CD4-positive, CD25-positive, alpha-beta regulatory T cell (primary cell): ENCODE results near the gene CEBPA. TPM values are rescaled to one million over a fixed set of nuclear protein-coding genes. Genes with fewer than 3 reads are reported as not detected.
"Not testable (repeated sequence)": the region's sequence is repeated elsewhere in the genome, so short reads cannot be mapped to it uniquely, and the experiment has no call there.

Source experiments
- ATAC-seq, 2 donors: fragments of 150-1000 bp; cut with Tn5 transposase; one replicate each; pipeline ENCODE4 v1.10.0; 2021; ENCODE audit warnings: low read depth in 2 of 2, moderate number of reproducible peaks in 2 of 2, moderate library complexity in 1 of 2
- DNase-seq, 3 donors: peaks; one replicate each; pipeline versions ENCODE4 v3.0.0 to v3.0.0-alpha.2; 2012 to 2022; ENCODE audit warnings: mixed read lengths in 1 of 3
- H3K27ac ChIP-seq: one replicate; pipeline ENCODE4 v1.7.0; 2013; ENCODE audit warnings: mild to moderate bottlenecking, low read length; ENCODE audit not compliant: insufficient read depth, poor library complexity, severe bottlenecking
- H3K27me3 ChIP-seq: one replicate; pipeline ENCODE4 v1.7.0; 2013; ENCODE audit warnings: low read length; ENCODE audit not compliant: control insufficient read depth, insufficient read depth
- H3K36me3 ChIP-seq: one replicate; pipeline ENCODE4 v1.7.0; 2013; ENCODE audit warnings: mild to moderate bottlenecking, low read length, moderate library complexity; ENCODE audit not compliant: control insufficient read depth, insufficient read depth
- H3K4me1 ChIP-seq: 2 replicates; pipeline ENCODE4 v1.7.0; 2013; ENCODE audit warnings: mild to moderate bottlenecking, low read length; ENCODE audit not compliant: insufficient read depth, control insufficient read depth, poor library complexity, severe bottlenecking
- H3K4me3 ChIP-seq: one replicate; pipeline ENCODE4 v1.7.0; 2013; ENCODE audit warnings: low read depth, mild to moderate bottlenecking, low read length, moderate library complexity
- H3K9me3 ChIP-seq, 2 experiments: 1 replicate in 1 of 2; 2 replicates in 1 of 2; pipeline ENCODE4 v1.7.0; 2013; ENCODE audit warnings: low read length in 2 of 2, mild to moderate bottlenecking in 1 of 2, moderate library complexity in 1 of 2; ENCODE audit not compliant: control insufficient read depth in 2 of 2
- H3K27ac Mint-ChIP-seq, 3 donors: one replicate each; pipeline ENCODE4 v1.8.0; 2020 to 2022; ENCODE audit warnings: mild to moderate bottlenecking in 3 of 3, mixed read lengths in 3 of 3, moderate library complexity in 2 of 3
- H3K27me3 Mint-ChIP-seq: one replicate; pipeline ENCODE4 v1.8.0; 2022; ENCODE audit warnings: mild to moderate bottlenecking, mixed read lengths
- H3K36me3 Mint-ChIP-seq: one replicate; pipeline ENCODE4 v1.8.0; 2020; ENCODE audit warnings: mixed read lengths
- H3K4me1 Mint-ChIP-seq, 4 donors: one replicate each; pipeline ENCODE4 v1.8.0; 2020 to 2022; ENCODE audit warnings: mixed read lengths in 4 of 4, mild to moderate bottlenecking in 1 of 4
- H3K4me3 Mint-ChIP-seq, 4 donors: one replicate each; pipeline ENCODE4 v1.8.0; 2020 to 2022; ENCODE audit warnings: mild to moderate bottlenecking in 4 of 4, mixed read lengths in 4 of 4, moderate library complexity in 3 of 4
- H3K9me3 Mint-ChIP-seq, 7 donors: one replicate each; pipeline ENCODE4 v1.8.0; 2020 to 2022; ENCODE audit warnings: mixed read lengths in 7 of 7, mild to moderate bottlenecking in 3 of 7, moderate library complexity in 2 of 7
- polyA plus RNA-seq, 4 donors: library from polyadenylated mRNA; unstranded; fragments of 300-500 nt; fragmentation: Illumina TruSeq; gene quantifications; one replicate each; pipeline ENCODE4 v1.2.3, GENCODE V29; 2021
- total RNA-seq: library from RNA; stranded (reverse); gene quantifications from one replicate; pipeline ENCODE4 v1.2.3, GENCODE V29; 2022

The CEBPA gene
- total and polyA plus RNA-seq, 5 donors from 2014 or later = 0.72 to 3.8 (median 1.8) TPM

DNA sequence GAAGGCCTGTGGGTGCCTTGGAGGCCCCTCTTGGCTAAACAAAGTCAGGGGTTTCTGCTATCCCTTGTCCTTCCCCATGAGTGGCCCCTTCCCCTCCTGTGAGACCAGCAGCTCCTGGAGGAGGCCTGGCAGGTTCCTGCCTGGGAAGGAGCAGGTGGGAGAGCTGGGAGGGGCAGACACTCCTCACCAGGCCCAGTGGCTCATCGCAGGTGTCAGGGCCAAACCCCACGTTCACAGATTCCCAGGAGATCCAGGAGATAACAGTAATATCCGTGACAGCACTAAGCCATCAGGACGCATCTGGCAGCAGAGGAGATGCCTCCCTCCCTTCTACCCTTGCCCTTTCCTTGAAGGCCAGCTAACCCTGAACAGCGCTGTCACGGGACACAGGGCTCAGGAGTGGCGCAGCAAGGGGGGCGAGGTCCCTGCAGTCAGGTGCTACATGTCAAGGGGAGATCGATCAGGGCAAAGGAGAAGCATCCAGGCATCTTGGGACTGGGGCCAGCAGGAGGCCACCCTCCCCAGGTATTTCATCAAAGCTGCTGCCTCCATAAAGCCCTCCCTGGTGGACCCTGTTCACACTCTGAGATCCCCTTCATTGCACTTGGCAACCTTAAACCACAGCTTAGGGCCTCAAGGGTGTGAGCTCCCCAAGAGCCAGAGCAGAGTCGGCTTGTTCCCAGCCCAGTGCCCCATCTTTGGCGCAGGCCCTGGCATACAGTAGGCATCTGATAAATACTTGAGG, 4.8 kb downstream of the CEBPA start:
- H3K4me3 Mint-ChIP-seq = no peak overlapping the region
- ATAC-seq (no peak), DNase-seq (no peak)
- Histone ChIP-seq H3K9me3 (no peaks in the 10 kb centered on the region), H3K4me3 (no peak overlapping the region), H3K27ac (no peak overlapping the region), H3K36me3 (no peaks in the 10 kb centered on the region), H3K27me3 (no peaks in the 10 kb centered on the region), H3K4me1 (peaks cover 10% of the 10 kb centered on the region)
- no peak overlapping the region for H3K27ac Mint-ChIP-seq
- peaks cover 24% of the 10 kb centered on the region for H3K27me3 Mint-ChIP-seq
- peaks cover 0 to 11% (median under 1%) of the 10 kb centered on the region in 4 donors for H3K4me1 Mint-ChIP-seq
- no peaks in the 10 kb centered on the region for H3K36me3 Mint-ChIP-seq
- no peaks in the 10 kb centered on the region for H3K9me3 Mint-ChIP-seq

DNA sequence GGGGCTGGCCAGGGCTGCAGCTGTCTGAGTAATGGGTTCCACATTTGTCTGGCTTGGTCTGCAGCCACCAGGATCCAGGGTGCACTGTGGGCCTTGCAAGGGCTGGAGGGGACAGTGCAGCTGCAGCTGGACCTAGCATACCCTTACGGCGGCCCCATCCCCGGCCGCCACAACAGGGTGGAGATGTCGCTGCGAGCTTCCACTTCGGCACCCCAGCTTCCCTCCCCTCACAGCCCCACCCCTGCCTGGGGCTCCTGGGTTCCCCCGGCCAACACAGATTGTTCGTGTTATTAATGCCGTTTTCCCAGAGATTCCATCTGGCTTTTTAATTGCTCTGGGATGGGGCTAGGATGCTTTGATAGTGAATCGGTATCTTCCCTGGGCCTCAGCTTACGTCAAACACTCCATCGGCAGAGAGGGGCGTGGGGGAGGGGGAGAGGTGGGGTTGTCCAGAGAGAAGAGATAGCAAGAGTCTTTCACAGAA, 5.8 kb downstream of the CEBPA start:
- Histone ChIP-seq H3K36me3 (no peaks in the 10 kb centered on the region), H3K9me3 (no peaks in the 10 kb centered on the region), H3K27ac (no peak overlapping the region), H3K27me3 (no peaks in the 10 kb centered on the region), H3K4me1 (peaks cover 7% of the 10 kb centered on the region), H3K4me3 (no peak overlapping the region)
- Mint-ChIP-seq H3K36me3 (no peaks in the 10 kb centered on the region), H3K9me3 (no peaks in the 10 kb centered on the region), H3K4me1 (peaks cover 0 to 11% (median under 1%) of the 10 kb centered on the region in 4 donors), H3K27ac (no peak overlapping the region), H3K27me3 (peaks cover 24% of the 10 kb centered on the region), H3K4me3 (peak overlapping the region in 1 of 4 donors; percentile 63)
- DNase-seq (no peak), ATAC-seq (no peak)

- ATAC-seq (no peak), DNase-seq (no peak)
- H3K36me3 Mint-ChIP-seq = no peaks in the 10 kb centered on the region
- H3K4me3 Mint-ChIP-seq = peak overlapping the region in 1 of 4 donors; percentile 63
- peaks cover 0 to 10% (median under 1%) of the 10 kb centered on the region in 4 donors for H3K4me1 Mint-ChIP-seq
- H3K27me3 Mint-ChIP-seq = peaks cover 18% of the 10 kb centered on the region
- Histone ChIP-seq H3K9me3 (no peaks in the 10 kb centered on the region), H3K27me3 (no peaks in the 10 kb centered on the region), H3K27ac (no peak overlapping the region), H3K4me1 (peaks cover 3% of the 10 kb centered on the region), H3K4me3 (no peak overlapping the region), H3K36me3 (no peaks in the 10 kb centered on the region)
- H3K27ac Mint-ChIP-seq = no peak overlapping the region
- H3K9me3 Mint-ChIP-seq = no peaks in the 10 kb centered on the region
Measured at GRCh38 chr19:33295621-33296487, 6.5 kb downstream of the CEBPA start.

- not testable (repeated sequence) for H3K9me3 ChIP-seq, DNase-seq, H3K4me3 ChIP-seq, H3K4me1 Mint-ChIP-seq, H3K4me3 Mint-ChIP-seq, H3K27ac ChIP-seq, H3K36me3 ChIP-seq, H3K9me3 Mint-ChIP-seq, H3K27ac Mint-ChIP-seq, H3K36me3 Mint-ChIP-seq, ATAC-seq, H3K27me3 ChIP-seq, H3K4me1 ChIP-seq
- peaks cover 14% of the 10 kb centered on the region for H3K27me3 Mint-ChIP-seq
Measured at GRCh38 chr19:33295046-33295445, 7.3 kb downstream of the CEBPA start.

GRCh38 chr19:33294058-33294798, 8.1 kb downstream of the CEBPA start:
- H3K27me3 Mint-ChIP-seq = peaks cover 14% of the 10 kb centered on the region
- H3K36me3 ChIP-seq = no peaks in the 10 kb centered on the region
- H3K27me3 ChIP-seq = no peaks in the 10 kb centered on the region
- no peak overlapping the region for H3K4me3 ChIP-seq
- ATAC-seq (no peak), DNase-seq (no peak)
- no peak overlapping the region for H3K27ac ChIP-seq
- no peaks in the 10 kb centered on the region for H3K4me1 ChIP-seq
- peaks cover 6 to 8% of the 10 kb centered on the region in 2 experiments for H3K9me3 ChIP-seq
- H3K9me3 Mint-ChIP-seq = peaks cover 0 to 6% (median 0%) of the 10 kb centered on the region in 7 donors
- no peaks in the 10 kb centered on the region for H3K36me3 Mint-ChIP-seq
- H3K27ac Mint-ChIP-seq = no peak overlapping the region
- H3K4me3 Mint-ChIP-seq = no peak overlapping the region
- H3K4me1 Mint-ChIP-seq = peaks cover 0 to 2% (median 0%) of the 10 kb centered on the region in 4 donors

GRCh38 chr19:33293255-33294057, 8.9 kb downstream of the CEBPA start:
- no peaks in the 10 kb centered on the region for H3K4me1 ChIP-seq
- no peak overlapping the region for H3K27ac ChIP-seq
- H3K36me3 Mint-ChIP-seq = no peaks in the 10 kb centered on the region
- H3K4me1 Mint-ChIP-seq = peaks cover 0 to 2% (median 0%) of the 10 kb centered on the region in 4 donors
- no peak overlapping the region for H3K27ac Mint-ChIP-seq
- H3K9me3 Mint-ChIP-seq = peaks cover 0 to 14% (median 3%) of the 10 kb centered on the region in 7 donors
- no peak overlapping the region for H3K4me3 Mint-ChIP-seq
- no peaks in the 10 kb centered on the region for H3K27me3 ChIP-seq
- H3K27me3 Mint-ChIP-seq = peaks cover 14% of the 10 kb centered on the region
- DNase-seq (no peak), ATAC-seq (no peak)
- peaks cover 13 to 14% of the 10 kb centered on the region in 2 experiments for H3K9me3 ChIP-seq
- no peaks in the 10 kb centered on the region for H3K36me3 ChIP-seq
- no peak overlapping the region for H3K4me3 ChIP-seq
